Adrenal gland (tissue), 12 donors: ENCODE measurements around the gene ANKRD30A. TPM values are rescaled to one million over a fixed set of nuclear protein-coding genes. Genes with fewer than 3 reads are reported as not detected.
A peak's percentile ranks its signal among the peaks of the same experiment; 100 is the strongest.
"Not testable (repeated sequence)": the region's sequence is repeated elsewhere in the genome, so short reads cannot be mapped to it uniquely, and the experiment has no call there.

Experiments
- DNase-seq, 7 donors: peaks; one replicate each; pipeline ENCODE4 v3.0.0-alpha.2; 2019 to 2020
- H3K27ac ChIP-seq, 5 donors: fragments of 200-600 bp; sonication (generic) in 4 of 5; 1 replicate in 3 of 5; 2 replicates in 2 of 5; pipeline versions ENCODE4 v1.5.1 to v1.8.0; 2016 to 2020; ENCODE audit warnings: mild to moderate bottlenecking in 1 of 5
- H3K27me3 ChIP-seq: fragments of 200-600 bp; 2 replicates; pipeline ENCODE4 v1.8.0; 2021
- H3K36me3 ChIP-seq, 2 donors: fragments of 200-600 bp; replicated peaks in 1 of 2; 1 replicate in 1 of 2; 2 replicates in 1 of 2; pipeline versions ENCODE4 v1.5.1 to v1.8.0; 2018 to 2022
- H3K4me1 ChIP-seq, 2 donors: fragments of 200-600 bp; replicated peaks in 1 of 2; 1 replicate in 1 of 2; 2 replicates in 1 of 2; pipeline versions ENCODE4 v1.5.1 to v1.8.0; 2018 to 2021
- H3K4me3 ChIP-seq, 4 donors: fragments of 200-600 bp; sonication (generic) in 3 of 4; one replicate each; pipeline ENCODE4 v1.5.1; 2016 to 2018
- H3K9me3 ChIP-seq, 3 donors: fragments of 200-600 bp; sonication (generic) in 1 of 3; replicated peaks in 1 of 3; 1 replicate in 2 of 3; 2 replicates in 1 of 3; pipeline versions ENCODE4 v1.5.1 to v1.8.0; 2016 to 2021
- POLR2A ChIP-seq, 2 donors: fragments of 450-650 bp; IDR thresholded peaks; one replicate each; pipeline ENCODE4 v1.6.1; 2017; ENCODE audit warnings: antibody characterized with exemption in 2 of 2, mild to moderate bottlenecking in 2 of 2, moderate library complexity in 1 of 2
- WGBS, 4 donors: extraction: QIAGEN DNeasy Blood & Tissue Kit in 2 of 4; methylation state at CpG; one replicate each; pipeline versions ENCODE4 v1.1.5 to v1.1.7; 2013 to 2017; 5-methylcytosine and 5-hydroxymethylcytosine counted together
- intact Hi-C, 2 donors: fragments of 100-400 bp; cut with DNase I; formaldehyde crosslinking; loops; one replicate each; pipeline versions ENCODE4 v1.14.1 to v1.15.0; 2022 to 2023
- polyA plus RNA-seq, 3 donors: library from polyadenylated mRNA; stranded (reverse); fragments of 200-250 nt in 2 of 3; fragments of 350-450 nt in 1 of 3; fragmentation: Illumina TruSeq in 1 of 3; extraction: RNeasy Lipid Tissue Mini Kit (QIAGEN cat#74804) in 1 of 3; gene quantifications; one replicate each; pipeline ENCODE4 v1.2.3, GENCODE V29; 2013 to 2014
- total RNA-seq, 9 donors: library from RNA; depleted of rRNA in 4 of 9; stranded (reverse); fragments of >200 nt in 4 of 9; fragments of 120-200 nt in 1 of 9; fragmentation: NEBNext Ultra II Directional in 1 of 9; extraction: Animal tissue kit (Norgen Biotek cat#: 25700) in 1 of 9; gene quantifications; one replicate each; pipeline versions ENCODE4 v1.1.0 to v1.2.4, GENCODE V29; 2013 to 2023
- TF ChIP-seq, protein P1 (sequence below), 6 experiments: fragments of 450-650 bp in 4 of 6; fragments of 200-600 bp in 2 of 6; sonication (generic) in 1 of 6; IDR thresholded peaks; 1 replicate in 5 of 6; 2 replicates in 1 of 6; pipeline versions ENCODE4 v1.5.1 to v1.8.0; 2016 to 2021; ENCODE audit warnings: antibody characterized with exemption in 6 of 6, mild to moderate bottlenecking in 2 of 6, moderate library complexity in 1 of 6
- donor health status: healthy with polysubstance abuse.
- donor health status: Bipolar disorder and iron deficiency.
- donor health status: DM: yes; HTN: yes; CAD: no.
- donor health status: DM: no; HTN: no; CAD: no.
- donor health status: DM: no; HTN: no; CAD: no.
- donor health status: DM: yes; HTN: yes; CAD: no.

Gene ANKRD30A
- total and polyA plus RNA-seq, 12 donors = not detected

DNA sequence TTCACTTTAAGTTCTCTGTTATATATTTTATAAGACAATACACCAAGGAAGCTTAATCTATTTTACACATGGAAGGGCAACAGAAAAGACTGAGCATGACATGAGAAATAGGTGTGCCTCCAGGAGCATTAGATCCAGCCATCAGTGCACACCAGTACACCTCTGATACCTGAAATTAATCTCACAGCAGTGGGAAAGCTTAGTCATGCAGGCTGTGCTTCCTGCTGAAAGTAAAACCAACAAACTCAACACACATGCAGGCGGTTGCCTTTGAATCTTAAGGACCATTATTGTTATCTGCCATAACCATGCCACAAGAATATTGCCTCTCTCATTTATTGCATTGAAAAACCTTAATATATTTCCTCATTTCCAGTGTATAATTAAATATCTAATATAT is 16.4 kb upstream of the ANKRD30A start:
- H3K4me1 ChIP-seq = no peaks in the 10 kb centered on the region
- DNase-seq = no peak
- 62 to 75% (median 67%) methylated on average over 1 of the region's 1 CpG for WGBS, 4 donors
- no peaks in the 10 kb centered on the region for H3K36me3 ChIP-seq
- no peak overlapping the region for H3K27ac ChIP-seq
- intact Hi-C loops = no loop called here
- H3K4me3 ChIP-seq = no peak overlapping the region
- TF ChIP-seq POLR2A (IDR thresholded peaks at IDR 0.05) = no peak
- TF ChIP-seq, protein P1, sequence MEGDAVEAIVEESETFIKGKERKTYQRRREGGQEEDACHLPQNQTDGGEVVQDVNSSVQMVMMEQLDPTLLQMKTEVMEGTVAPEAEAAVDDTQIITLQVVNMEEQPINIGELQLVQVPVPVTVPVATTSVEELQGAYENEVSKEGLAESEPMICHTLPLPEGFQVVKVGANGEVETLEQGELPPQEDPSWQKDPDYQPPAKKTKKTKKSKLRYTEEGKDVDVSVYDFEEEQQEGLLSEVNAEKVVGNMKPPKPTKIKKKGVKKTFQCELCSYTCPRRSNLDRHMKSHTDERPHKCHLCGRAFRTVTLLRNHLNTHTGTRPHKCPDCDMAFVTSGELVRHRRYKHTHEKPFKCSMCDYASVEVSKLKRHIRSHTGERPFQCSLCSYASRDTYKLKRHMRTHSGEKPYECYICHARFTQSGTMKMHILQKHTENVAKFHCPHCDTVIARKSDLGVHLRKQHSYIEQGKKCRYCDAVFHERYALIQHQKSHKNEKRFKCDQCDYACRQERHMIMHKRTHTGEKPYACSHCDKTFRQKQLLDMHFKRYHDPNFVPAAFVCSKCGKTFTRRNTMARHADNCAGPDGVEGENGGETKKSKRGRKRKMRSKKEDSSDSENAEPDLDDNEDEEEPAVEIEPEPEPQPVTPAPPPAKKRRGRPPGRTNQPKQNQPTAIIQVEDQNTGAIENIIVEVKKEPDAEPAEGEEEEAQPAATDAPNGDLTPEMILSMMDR (IDR thresholded peaks at IDR 0.05) = no peak
- H3K27me3 ChIP-seq = no peaks in the 10 kb centered on the region
- no peaks in the 10 kb centered on the region for H3K9me3 ChIP-seq

DNA sequence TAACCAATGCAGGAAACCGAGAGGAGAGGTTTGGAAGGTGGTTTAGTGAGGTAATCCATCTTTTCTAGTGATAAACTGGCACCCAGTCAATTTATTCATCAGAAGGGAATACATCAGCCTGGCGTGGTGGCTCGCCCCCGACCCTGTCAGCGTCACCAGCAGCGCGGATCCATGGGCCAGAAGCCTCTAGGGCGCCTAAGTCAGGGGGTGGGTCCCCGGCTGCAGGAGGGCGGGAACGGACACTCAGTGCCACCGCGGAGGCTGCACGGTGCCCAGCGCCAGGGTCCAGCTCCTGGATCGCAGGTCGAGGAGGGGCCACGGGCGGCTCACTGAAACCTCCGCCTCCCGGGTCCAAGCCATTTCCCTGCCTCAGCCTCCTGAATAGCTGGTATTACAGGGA is 866 bp upstream of the ANKRD30A start:
- H3K27ac ChIP-seq = no peak overlapping the region
- 88 to 96% (median 91%) methylated on average over 16 to 21 of the region's 21 CpGs for WGBS, 4 donors
- H3K9me3 ChIP-seq = no peaks in the 10 kb centered on the region
- no peaks in the 10 kb centered on the region for H3K36me3 ChIP-seq
- no peak overlapping the region for H3K4me3 ChIP-seq
- intact Hi-C loops = no loop called here
- no peaks in the 10 kb centered on the region for H3K4me1 ChIP-seq
- no peaks in the 10 kb centered on the region for H3K27me3 ChIP-seq
- no peak for DNase-seq
- TF ChIP-seq, protein P1 (IDR thresholded peaks at IDR 0.05) = no peak
- no peak for TF ChIP-seq POLR2A (IDR thresholded peaks at IDR 0.05)

DNA sequence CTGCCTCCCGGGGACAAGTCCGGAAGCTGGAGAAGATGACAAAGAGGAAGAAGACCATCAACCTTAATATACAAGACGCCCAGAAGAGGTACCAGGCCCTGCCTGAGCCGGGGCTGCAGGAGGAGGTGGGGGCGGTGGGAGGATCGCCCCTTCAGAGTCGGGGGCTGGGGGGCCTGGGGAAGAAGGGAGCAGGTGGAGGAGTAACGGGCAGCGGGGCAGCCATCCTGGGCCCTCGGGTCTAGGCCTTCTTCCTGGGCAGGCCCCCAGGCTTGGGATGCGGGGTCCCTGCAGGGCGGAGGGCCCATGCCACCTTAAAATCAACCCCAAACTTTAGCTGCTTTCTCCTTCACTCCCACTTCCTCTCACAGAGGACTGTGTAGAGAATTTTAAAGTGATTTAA is 523 bp downstream of the ANKRD30A start:
- H3K4me1 ChIP-seq = no peaks in the 10 kb centered on the region
- H3K4me3 ChIP-seq = no peak overlapping the region
- H3K27ac ChIP-seq = no peak overlapping the region
- 88 to 96% (median 89%) methylated on average over 10 to 12 of the region's 12 CpGs for WGBS, 4 donors
- intact Hi-C loops = no loop called here
- H3K36me3 ChIP-seq = no peaks in the 10 kb centered on the region
- TF ChIP-seq POLR2A (IDR thresholded peaks at IDR 0.05) = no peak
- TF ChIP-seq, protein P1 (IDR thresholded peaks at IDR 0.05) = no peak
- no peaks in the 10 kb centered on the region for H3K27me3 ChIP-seq
- no peaks in the 10 kb centered on the region for H3K9me3 ChIP-seq
- no peak for DNase-seq

GRCh38 chr10:37146443-37146842 is 21.0 kb downstream of the ANKRD30A start:
- Histone ChIP-seq H3K4me1 (no peaks in the 10 kb centered on the region), H3K4me3 (no peak overlapping the region), H3K36me3 (no peaks in the 10 kb centered on the region), H3K27ac (no peak overlapping the region), H3K27me3 (no peaks in the 10 kb centered on the region), H3K9me3 (no peaks in the 10 kb centered on the region)
- WGBS, 4 donors = 16 to 33% (median 19%) methylated on average over 5 of the region's 5 CpGs
- TF ChIP-seq POLR2A (IDR thresholded peaks at IDR 0.05) = no peak
- TF ChIP-seq, protein P1 (IDR thresholded peaks at IDR 0.05) = no peak
- intact Hi-C loops = no loop called here
- DNase-seq = no peak

DNA sequence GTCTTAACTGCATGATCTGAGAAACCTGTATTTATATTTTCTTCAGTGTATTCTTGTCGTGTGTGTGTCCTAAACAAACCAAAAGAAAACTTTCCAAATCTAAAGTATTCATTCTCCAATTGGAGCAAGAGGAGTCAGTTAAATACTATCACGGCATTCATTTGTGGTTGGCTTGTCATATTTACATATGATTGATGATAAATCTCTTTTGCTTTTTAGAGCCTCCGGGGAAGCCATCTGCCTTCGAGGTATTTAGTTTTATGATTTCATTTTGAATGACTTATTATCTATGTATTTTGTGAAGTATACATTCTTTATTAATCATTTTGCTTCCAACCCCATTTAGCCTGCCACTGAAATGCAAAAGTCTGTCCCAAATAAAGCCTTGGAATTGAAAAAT is 37.0 kb downstream of the ANKRD30A start:
- DNase-seq, intact Hi-C loops, H3K27me3 ChIP-seq, H3K4me3 ChIP-seq, H3K4me1 ChIP-seq, H3K36me3 ChIP-seq, H3K27ac ChIP-seq, H3K9me3 ChIP-seq: not testable (repeated sequence)
- 64 to 73% (median 69%) methylated on average over 4 of the region's 4 CpGs for whole genome bisulfite sequencing, 4 donors

DNA sequence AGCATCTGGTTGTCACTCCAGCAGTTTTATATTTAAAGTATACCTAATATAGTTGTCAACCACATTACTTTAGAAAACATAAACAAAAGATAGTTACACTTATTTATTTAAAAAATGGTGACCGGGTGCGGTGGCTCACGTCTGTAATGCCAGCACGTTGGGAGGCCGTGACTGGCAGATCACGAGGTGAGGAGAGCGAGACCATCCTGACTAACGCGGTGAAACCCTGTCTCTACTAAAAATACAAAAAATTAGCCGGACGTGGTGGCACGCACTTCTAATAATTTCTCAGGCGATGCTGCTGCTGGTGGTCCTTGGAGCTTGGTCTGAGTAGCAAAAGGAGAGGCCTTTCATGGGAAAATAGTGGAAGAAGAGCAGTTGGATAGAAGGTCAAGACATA is 46.5 kb downstream of the ANKRD30A start:
- H3K36me3 ChIP-seq, H3K4me3 ChIP-seq, H3K4me1 ChIP-seq, H3K27me3 ChIP-seq, DNase-seq, H3K9me3 ChIP-seq, H3K27ac ChIP-seq, intact Hi-C loops: not testable (repeated sequence)
- 73 to 90% (median 79%) methylated on average over 4 to 13 of the region's 13 CpGs for WGBS, 4 donors

DNA sequence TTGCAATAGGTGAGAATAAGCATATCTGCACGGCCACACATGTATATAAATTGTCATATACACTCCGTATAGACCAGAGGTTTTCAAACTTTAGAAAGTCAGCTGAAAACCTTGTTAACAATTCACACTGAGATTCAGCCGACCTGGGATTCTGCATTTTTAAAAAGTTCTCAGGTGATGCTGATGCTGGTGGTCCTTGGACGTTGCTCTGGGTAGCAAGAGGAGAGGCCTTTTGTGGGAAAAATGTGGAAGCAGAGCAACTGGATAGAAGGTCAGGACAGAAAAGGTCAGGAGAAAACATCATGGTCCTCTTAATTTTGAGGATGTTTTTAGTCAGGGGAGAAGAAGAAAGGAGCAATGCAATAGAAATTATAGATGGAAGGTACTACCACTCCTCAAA is 52.9 kb downstream of the ANKRD30A start:
- H3K27me3 ChIP-seq, H3K9me3 ChIP-seq, H3K27ac ChIP-seq, H3K4me1 ChIP-seq, H3K36me3 ChIP-seq, H3K4me3 ChIP-seq, intact Hi-C loops: not testable (repeated sequence)
- WGBS, 4 donors = 45 to 61% (median 54%) methylated on average over 4 of the region's 4 CpGs
- DNase-seq = peak in 1 of 7 donors; percentile 21

GRCh38 chr10:37182719-37183118 is 57.3 kb downstream of the ANKRD30A start:
- not testable (repeated sequence) for DNase-seq

More at GRCh38 chr10:37182719-37183118, 57.3 kb downstream of the ANKRD30A start:
- H3K4me3 ChIP-seq, H3K36me3 ChIP-seq, H3K4me1 ChIP-seq, intact Hi-C loops, H3K27me3 ChIP-seq, H3K27ac ChIP-seq, H3K9me3 ChIP-seq: not testable (repeated sequence)
- WGBS, 4 donors = 55 to 88% (median 87%) methylated on average over 1 to 6 of the region's 11 CpGs
